ENCODE results near the gene CDK15.

CDK15 gene

DNA sequence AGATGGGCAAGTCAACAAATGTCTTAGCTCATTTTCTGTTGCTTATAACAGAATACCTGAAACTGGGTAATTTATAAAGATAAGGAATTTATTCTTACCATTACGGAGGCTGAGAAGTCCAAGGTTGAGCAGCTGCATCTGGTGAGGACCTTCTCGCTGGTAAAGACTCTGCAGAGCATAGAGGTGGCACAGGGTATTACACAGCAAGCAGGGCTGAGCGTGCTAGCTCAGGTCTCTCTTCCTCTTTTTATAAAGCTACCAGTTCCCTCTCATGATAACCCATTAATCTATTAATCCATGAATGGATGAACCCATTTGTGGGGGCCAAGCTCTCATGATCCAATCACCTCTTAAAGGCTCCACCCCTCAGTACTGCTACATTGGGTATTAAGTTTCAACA, 109.1 kb downstream of the CDK15 start:
- no peak for DNase-seq

DNA sequence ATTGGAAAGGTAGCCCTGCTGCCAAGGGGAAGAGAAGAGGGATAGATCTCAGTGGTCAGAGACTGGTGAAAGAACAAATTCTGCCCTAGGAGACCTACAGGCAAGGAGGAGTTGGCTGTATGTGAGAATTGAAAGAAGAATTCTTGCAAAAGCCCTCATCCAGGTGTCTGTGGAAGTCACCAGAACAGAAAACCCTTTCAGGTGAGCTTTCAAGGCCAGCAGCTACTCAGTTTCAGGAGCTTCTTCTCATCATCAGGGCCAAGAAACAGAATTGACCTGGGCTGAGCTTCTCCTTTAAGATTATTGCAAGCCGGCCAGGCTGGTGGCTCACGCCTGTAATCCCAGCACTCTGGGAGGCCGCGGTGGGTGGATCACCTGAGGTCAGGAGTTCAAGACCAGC, 110.2 kb downstream of the CDK15 start:
- no peak for DNase-seq

DNA sequence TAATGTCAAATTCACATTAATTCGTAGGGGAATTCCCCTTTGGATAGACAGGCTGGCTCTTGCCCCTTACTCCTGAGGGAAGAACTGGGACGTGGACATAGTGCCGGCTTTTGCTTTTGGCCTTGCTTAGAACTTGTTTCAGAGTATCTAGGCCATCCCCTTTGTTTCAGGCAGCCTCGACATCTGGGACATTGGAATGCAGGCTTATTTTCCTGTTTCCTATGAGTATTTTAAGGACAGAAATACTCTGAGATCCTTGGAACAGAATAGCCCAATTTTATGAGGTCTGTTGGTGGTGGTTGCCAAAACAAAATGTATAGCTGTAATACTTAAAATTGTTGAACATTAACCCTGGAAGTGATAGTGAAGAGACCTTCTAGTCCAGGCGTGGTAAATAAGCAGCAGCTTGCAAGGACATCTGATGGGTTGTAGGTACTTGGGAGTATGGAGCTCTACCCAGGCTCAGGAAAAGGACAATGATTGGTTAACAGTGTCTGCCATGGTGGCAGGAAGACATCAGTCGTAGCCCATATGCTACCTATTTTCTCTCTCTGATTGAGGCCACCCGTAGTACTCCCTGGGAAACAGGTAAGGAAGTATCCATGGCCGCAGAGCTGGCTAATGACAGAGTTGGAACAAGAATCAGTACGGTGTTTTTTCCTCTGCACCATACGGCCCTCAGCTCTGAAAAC, 112.4 kb downstream of the CDK15 start:
- no peak for DNase-seq

DNA sequence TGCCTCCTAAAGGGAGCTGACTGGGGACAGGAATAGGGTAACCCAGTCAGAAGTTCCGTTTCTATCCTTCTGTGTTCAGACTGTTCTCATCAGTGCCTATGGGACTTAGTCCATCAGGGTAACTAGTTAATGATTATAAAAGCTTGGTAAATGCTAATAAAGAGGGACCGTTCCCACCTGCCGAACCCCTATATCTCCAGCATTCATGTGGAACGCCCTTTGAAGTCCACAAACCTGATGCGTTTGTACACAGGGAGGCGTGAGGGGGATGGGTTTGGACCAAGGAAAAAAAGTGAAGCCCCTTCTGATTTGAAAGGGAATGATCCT, 112.9 kb downstream of the CDK15 start:
- DNase-seq: no peak

DNA sequence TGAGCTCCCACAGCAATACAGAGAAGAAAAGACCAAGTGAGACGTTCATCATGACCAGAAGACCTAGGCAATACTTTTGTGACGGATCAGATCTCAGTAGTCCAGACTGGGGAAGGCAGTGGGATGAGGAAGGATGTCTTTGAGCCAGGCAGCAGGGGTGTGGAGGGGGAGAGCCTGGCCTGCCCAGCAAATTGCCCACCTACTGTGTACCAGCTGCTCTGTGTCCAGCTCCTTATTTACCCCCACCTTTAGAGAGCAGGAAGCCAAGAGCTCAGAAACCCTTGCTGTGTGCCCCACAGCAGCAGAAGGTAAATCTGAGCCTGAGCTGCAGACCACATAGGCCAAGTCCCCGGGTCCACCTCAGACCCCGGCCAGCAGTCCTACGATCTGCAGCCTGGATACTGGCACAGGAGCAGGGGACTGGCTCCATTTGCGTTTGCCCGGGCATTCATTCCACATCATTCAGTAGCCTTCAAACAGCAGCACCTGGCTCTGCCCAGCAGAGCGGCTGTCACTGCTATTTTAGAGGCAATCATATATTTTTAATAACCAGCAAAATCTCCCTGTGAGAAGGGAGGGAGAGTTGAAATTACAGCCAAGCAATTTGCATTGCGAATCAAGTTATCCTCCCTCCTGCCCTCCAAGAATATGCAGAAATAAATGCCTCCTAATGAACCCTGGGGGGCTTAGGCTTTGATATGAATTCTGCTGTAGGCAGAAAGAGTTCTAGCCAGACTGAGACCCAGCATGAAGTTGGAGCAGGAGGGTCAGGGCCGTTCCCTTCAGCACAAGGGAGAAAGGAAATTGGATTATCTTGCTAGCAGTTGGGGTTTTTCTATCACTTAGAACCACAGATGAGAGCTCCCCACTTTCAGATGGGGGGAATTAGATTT, 117.3 kb downstream of the CDK15 start:
- no peak for DNase-seq

DNA sequence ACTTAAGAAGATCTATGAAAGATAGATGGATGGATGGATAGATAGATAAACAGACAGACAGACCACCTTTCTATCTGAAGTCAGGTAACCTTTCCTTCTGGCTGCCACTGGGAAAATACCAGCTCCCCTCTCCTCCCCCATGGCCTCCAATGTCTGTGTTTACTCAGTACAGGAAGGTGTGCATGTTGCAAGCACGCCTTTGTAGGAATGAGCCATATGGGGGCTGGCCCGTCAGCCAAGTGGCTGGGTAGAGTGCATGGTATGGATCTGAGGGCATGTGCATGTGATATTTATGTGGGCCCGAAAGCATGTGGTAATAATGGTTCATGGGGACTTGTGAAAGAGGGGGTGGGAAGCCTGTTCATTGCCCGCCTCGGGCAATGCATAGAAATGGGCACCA, 118.1 kb downstream of the CDK15 start:
- no peak for DNase-seq

DNA sequence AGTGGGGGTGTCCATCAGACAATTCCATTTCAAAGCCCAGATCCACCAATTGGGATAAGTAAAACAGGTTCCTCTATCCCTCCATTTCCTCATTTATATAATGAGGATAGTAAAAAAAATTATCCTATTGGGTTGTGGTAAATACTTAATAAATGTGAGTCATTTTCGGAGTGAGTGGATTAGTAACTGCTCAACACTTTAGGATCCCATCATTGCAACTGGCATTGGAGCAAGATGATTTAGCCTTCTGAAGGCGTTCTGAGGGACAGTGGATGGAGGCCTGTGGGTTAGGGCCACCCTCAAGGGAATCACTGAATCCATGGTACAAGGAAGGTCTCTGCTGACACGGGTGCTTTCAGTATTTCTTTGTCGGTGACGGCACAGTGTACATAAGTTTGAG, 118.7 kb downstream of the CDK15 start:
- DNase-seq: no peak

DNA sequence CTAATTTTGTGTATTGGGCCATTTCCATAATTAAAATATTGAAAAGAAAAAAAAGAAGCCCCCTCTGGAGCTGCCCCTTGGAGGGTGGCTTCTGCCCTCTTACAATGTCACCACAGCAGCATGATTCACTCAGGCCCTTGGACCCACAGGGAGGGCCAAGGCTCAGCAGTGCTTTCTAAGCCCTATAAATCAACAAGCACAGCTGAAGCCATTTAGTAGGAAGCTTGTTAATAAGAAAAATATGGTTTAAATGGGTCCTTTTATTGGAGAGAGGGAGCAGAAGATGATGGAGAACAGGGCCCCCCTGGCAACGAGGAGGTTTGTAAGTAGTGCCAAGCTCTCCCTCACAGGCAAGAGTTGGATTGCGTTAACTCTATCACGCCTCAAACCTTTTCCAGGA, 119.7 kb downstream of the CDK15 start:
- no peak for DNase-seq

DNA sequence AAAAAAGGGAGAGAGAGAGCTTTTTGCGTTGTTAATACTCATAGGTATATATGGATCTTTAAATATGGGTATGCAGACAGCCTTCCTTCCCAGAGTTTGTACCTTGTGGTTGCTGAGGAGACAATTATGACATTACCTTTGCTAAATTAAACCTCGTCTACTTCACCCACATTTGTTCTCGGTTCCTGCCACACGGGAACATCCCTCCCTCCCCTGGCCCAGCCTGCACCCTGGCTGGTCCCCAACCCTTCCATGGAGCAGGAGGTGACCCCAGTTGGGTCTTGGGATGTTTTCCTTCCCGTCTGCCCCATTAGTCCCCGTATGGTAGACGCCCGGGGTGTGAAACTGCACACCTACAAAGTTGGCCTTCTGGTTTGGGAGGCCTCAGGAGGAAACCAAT, 122.0 kb downstream of the CDK15 start:
- DNase-seq: no peak

DNA sequence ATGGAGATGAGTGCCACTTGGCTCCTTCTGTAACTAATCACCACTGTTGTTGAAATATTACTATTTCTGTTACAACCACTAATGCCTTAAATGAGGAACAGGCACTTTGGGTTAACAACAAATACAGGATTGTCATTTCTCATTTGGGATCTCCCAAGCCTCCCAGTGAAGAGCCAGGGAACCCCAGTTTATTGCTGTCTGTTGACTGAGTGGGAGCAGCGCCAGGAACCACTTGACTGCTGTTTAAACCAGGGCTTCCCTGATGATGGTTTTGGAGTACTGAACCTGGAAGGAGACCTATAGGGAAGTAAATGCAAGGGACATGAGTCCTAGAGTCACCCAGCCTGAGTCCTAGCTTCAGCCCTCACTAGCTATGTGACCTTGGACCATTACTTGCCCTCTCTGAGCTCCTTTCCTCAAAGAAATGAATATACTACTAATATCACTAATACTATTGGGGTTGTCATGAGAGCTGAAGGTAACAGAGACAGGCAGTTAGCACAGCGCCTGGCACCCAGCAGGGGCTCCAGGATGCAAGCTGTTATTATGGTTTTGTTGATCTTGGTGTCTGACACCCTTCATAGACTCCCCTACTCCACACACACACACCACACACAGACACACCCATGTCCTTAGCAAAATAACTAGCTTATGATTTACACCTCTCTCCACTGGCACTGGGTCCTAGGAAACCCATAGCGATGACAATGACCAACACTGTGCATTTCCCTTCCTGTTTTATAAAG, 123.1 kb downstream of the CDK15 start:
- DNase-seq: no peak

DNA sequence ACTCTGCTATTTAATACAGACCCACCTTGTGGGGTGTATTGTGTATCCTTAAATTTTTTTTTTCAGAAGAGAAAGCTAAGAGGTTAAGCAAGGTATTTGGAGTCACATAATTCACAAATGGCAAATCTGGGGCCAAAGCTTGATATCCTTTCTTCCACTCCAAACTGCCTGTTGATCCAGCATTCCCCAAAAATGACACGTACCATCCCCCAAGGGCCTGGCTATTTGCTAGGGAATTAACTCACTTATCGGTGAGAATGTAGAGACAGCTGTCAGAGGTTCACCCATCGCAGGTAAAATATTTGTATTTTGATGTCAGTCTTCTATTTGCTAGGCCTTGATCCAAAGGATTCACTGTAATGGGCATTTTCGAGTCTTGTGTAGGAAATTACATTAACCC, 123.7 kb downstream of the CDK15 start:
- no peak for DNase-seq

DNA sequence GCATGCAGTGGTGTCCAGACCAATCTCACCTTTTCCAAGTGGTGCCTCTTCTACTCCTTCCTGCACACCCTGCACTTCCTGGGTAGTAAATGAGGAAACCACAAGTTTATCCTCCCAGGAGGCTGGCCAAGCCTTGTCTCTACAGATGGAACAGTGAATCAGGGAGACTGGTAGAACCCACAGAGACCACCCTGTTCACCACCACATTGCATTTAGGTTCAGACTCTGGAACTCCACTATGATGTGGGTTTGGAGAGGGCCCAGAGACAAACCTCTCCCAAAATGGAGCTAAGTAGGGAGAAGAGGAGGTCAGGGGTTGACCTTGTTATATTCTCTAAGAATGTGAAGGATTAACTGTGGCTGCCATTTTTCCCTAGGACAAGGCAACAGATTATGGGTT, 124.5 kb downstream of the CDK15 start:
- DNase-seq: no peak

DNA sequence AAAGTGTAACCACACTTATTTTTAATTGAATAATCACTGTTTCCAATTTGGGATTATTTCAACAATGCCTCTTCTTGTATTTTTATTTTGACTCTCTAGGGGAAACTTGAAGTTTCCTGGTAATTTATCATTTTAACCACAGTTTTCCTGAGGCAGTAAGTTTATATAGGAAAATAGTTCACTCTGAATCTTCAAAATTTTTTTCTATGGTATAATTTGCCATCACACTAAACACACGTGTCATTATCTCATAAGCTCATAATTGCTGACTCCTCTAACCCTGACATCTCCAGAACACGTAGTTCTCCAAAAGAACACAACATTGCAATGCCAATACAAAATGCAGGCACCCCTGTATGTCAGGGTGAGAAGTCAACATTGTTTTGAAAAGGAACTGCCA, 125.1 kb downstream of the CDK15 start:
- DNase-seq: no peak

DNA sequence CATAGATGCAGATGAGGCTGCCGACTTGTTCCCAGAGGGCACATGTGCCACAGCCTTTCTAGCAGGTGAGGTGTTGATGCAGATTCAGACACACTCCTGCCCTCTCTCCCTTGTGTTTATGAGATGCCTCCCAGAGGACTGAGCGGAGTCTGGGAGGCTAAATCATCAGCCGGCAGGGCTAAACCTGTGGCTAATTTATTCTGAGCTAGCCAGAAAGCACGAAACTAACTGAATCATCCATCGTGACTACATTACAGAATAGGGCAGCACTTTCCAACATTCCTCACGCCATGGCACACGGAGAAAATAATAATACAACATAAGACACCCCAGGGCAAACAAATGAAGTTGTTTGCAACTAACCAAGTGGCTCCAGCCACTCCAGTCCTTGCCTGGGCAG, 125.6 kb downstream of the CDK15 start:
- DNase-seq: no peak

DNA sequence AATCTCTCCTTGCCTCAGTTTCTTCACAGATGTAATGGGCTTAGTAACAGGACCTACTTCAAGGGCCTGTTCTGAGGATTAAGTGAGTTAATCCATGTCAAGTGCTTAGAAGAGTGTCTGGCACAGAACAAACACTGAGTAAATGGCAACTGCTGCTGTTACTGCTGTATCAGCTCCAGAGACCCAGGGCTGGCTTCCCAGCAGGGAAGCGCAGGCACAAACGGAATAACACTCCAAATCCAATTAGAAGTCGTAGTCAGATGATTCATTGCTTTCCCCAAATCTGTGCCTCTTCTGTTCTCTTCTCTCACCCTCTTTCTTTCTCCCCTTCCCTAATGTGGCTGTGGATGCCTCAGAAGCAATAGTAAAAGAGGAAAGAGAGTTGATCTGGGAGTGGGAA, 126.2 kb downstream of the CDK15 start:
- no peak for DNase-seq

DNA sequence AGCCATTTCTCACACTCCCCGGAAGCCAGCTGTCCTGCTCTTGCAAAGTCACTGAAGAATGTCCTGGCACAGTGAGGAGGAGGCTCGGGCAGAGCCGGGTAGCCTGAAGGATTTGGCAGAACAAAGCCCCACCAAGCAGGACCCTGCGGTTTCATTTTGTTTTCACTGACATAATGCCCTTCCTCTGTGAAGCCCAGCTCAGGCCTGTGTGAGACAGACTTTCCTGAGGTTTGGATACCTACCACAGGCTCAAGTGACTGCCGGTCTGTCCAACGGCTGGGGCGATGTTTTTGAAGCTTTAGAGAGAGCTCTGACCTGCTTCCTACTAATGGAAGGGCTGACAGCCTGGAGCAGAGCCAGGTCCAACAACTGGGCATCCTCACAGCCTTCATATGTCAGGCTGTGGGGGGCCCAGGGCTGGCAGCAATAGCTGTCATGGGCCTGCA, 127.5 kb downstream of the CDK15 start:
- DNase-seq: no peak

DNA sequence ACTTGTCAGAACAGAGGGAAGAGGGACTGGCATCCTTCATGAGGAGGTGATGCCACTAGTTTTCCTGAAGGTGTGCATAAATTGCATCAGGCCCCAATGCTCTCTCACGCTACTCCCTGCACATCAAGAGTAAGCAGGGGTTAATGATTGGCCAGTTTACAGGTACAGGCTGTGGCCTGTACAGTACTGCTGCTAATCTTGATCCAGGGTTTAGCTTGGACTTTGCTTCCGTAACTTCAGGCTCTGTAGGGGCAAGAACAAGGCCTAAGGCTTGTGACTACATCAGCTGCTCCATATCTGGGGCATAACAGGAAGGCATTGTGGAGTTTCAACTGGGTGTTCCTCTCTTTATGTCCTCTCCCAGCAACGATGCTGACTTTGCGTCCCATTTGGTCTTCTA, 130.5 kb downstream of the CDK15 start:
- no peak for DNase-seq

DNA sequence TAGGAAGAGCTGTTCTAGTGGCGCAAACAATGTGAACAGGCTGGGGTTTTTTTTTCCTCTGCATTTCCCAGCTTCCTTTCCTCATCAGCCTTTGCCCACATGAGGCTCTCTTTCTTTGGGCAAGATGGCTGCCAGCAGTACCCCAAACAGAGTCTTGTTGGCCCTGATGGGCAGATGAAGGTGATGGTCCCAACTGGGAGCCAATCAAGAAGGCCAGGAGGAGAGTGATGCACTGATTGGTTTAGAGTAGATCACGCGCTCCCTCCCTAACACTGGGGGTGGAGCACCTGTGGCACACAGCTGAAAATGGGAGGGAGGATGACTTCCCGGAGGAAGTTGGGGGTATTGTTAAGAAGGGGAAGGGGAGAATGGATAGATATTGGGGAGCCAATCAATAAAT, 131.0 kb downstream of the CDK15 start:
- DNase-seq: no peak

DNA sequence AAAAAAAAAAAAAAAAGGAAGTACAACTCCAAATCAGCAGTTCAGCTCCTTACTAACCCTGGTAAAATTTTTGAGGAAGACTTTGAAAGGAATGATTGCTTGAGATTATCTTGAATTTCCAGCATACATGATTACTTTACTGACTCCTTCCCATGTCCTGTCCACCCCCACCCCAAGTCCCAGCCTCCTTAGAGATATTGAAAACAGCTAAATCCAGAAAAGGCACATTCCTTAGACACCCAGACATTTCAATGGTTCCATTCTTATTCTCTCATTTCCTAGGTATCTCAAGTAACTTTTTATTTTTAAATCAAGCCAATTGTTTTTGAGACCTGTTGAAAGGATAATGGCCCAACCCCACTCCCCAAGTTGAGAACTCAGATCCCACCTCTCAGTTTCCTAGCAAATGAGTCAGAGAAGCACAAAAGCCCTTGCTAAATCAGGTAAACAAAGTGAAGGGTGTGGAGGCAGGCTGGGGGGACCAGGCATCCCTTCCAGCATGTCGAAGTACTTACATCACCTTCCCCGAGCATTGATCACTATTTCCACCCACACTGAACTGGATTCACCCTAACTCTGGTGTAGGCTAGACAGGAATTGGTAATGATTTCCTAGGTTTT, 131.9 kb downstream of the CDK15 start:
- DNase-seq: no peak

DNA sequence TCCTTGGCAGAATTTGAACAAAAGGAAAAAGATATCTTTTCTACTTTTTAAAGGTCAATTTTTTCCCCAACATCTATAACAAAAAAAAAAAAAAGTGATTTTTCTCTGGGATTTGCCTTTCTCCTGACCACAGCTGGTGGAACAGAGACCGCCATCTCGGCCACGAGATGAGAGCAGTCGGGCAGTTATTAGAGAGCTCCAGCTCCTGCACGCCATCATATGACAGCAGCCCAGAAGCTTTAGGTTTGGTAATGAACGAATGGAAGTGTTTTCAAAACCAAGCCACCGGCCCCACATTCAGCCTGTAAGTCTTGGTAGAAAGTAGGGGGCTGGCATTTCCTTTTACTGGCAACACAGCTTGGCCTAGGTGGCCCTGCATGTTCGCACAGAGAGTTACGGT, 132.4 kb downstream of the CDK15 start:
- no peak for DNase-seq

DNA sequence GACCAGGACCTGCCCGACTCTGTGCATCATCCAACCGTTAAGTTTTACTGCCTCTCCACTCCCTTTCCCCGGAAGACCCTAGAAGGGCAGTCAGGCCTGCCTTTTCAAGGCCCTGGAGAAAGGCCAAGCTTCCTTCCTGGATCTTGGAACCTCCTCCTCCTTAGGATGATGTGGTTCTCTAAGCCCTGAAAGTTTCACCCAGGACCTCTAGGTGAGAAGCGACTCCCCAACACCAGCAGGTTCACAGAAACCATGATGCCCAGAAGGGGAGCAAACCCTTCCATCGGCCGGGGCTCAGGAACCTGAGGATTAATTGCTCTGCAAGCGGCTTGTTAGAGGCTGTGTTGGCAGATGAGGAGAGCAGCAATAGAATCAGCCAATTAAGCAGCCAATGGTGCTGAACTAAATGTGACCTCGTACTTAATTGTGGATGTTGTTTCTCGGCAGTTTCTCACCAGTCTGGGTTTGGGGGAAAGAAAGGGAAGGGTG, 133.2 kb downstream of the CDK15 start:
- no peak for DNase-seq

DNA sequence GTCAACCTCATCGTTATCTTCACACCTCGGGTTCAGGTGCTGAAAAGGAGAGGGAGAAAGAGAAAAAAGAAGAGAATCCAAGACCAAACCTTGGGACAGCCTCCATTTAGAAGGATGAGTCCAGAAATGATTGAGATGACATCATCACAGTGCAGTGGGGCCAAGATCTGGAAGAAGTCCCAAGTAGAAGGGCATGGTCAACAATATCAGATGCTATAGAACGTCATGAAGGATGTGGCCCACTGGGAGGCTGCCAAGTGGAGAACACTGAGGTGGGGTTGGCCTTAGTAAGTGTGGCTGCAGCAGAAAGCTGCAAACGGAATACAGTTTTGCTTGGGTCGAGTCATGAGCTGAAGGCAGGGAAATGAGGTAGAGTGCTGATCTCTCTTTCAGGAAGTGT, 136.2 kb downstream of the CDK15 start:
- DNase-seq: no peak
